HCT116 (cell line): ENCODE data around the gene AADAT. TPM values are rescaled to one million over a fixed set of nuclear protein-coding genes. Genes with fewer than 3 reads are reported as not detected.

ENCODE experiments used
- ATAC-seq: fragments of 200-7000 bp; cut with Tn5 transposase; 2 replicates; pipeline ENCODE4 v1.9.1; 2020; ENCODE audit warnings: mild to moderate bottlenecking, moderate library complexity
- BruUV-seq: library from RNA; stranded (reverse); fragments of 400-500 nt; replicated peaks from 2 replicates; lab custom pipeline; 2021; lab: Mats Ljungman, UMichigan
- CTCF ChIA-PET: fragments of 300-600 bp; sonication (Branson Sonifier 250); formaldehyde crosslinking; loops from one replicate; lab custom pipeline; 2021; ENCODE audit warnings: antibody characterized with exemption; lab: Charles Lee
- POLR2A ChIA-PET: fragments of 300-600, 350-600 bp; sonication (Branson Sonifier 250); formaldehyde crosslinking; loops from one replicate; lab custom pipeline; 2021; ENCODE audit warnings: antibody characterized with exemption; lab: Charles Lee
- RAD21 ChIA-PET, 2 experiments: fragments of 300-600 bp; sonication (Branson Sonifier 250); formaldehyde crosslinking; loops; one replicate each; lab custom pipeline; 2023; ENCODE audit warnings: low total read pairs in 2 of 2; ENCODE audit not compliant: uncharacterized antibody in 2 of 2, unreplicated experiment in 2 of 2, low non-redundant PET in 1 of 2; lab: Charles Lee
- DNase-seq: peaks from one replicate; pipeline ENCODE4 v3.0.0-alpha.2; 2010; ENCODE audit warnings: low read depth, low spot score
- H2AFZ ChIP-seq: fragments of 200-600 bp; shearing (Covaris generic), sonication (generic); 2 replicates; pipeline ENCODE4 v1.6.1; 2017; ENCODE audit warnings: low read depth, mixed run types, mixed read lengths, antibody characterized with exemption, low read length; ENCODE audit not compliant: poor library complexity, severe bottlenecking
- H3K27ac ChIP-seq: 2 replicates; pipeline ENCODE4 v1.5.1; 2012; ENCODE audit warnings: low read depth, low read length
- H3K27me3 ChIP-seq: fragments of 200-600 bp; sonication (generic); 2 replicates; pipeline ENCODE4 v1.6.1; 2016; ENCODE audit warnings: mixed run types, low read length, mixed read lengths; ENCODE audit not compliant: insufficient read depth
- H3K36me3 ChIP-seq, 2 experiments: fragments of 200-500 bp in 1 of 2; fragments of 200-600 bp in 1 of 2; sonication (Bioruptor generic) in 1 of 2; sonication (generic) in 1 of 2; 2 replicates each; pipeline versions ENCODE4 v1.5.1 to v1.6.1; 2014 to 2016; ENCODE audit warnings: low read length in 2 of 2, inconsistent platforms in 1 of 2, mixed read lengths in 1 of 2, mixed run types in 1 of 2; ENCODE audit not compliant: insufficient read depth in 2 of 2, control insufficient read depth in 1 of 2
- H3K4me1 ChIP-seq, 2 experiments: fragments of 200-600 bp in 1 of 2; sonication (generic) in 1 of 2; 2 replicates each; pipeline versions ENCODE4 v1.5.1 to v1.6.1; 2012 to 2017; ENCODE audit warnings: low read length in 2 of 2, inconsistent platforms in 1 of 2, mild to moderate bottlenecking in 1 of 2, mixed read lengths in 1 of 2, mixed run types in 1 of 2, moderate library complexity in 1 of 2; ENCODE audit not compliant: insufficient read depth in 2 of 2, control insufficient read depth in 1 of 2
- H3K4me2 ChIP-seq: fragments of 200-600 bp; sonication (generic); 2 replicates; pipeline ENCODE4 v1.6.1; 2017; ENCODE audit warnings: mixed run types, low read length, mixed read lengths
- H3K4me3 ChIP-seq, 2 experiments: fragments of 200-600 bp in 1 of 2; sonication (generic) in 1 of 2; replicated peaks in 1 of 2; 2 replicates each; pipeline ENCODE4 v1.5.1; 2011 to 2016; ENCODE audit warnings: low read length in 2 of 2, control low read depth in 1 of 2, low read depth in 1 of 2, mild to moderate bottlenecking in 1 of 2, mixed read lengths in 1 of 2, mixed run types in 1 of 2
- H3K79me2 ChIP-seq: fragments of 200-600 bp; sonication (generic); 2 replicates; pipeline ENCODE4 v1.6.1; 2017; ENCODE audit warnings: mild to moderate bottlenecking, mixed run types, low read length, moderate library complexity, mixed read lengths; ENCODE audit not compliant: insufficient read depth
- H3K9ac ChIP-seq: fragments of 200-600 bp; sonication (generic); 2 replicates; pipeline ENCODE4 v1.6.1; 2016; ENCODE audit warnings: low read length, mixed read lengths
- H3K9me2 ChIP-seq: fragments of 200-600 bp; sonication (generic), shearing (Covaris generic); 2 replicates; pipeline ENCODE4 v1.6.1; 2017; ENCODE audit warnings: mixed run types, mild to moderate bottlenecking, moderate library complexity; ENCODE audit not compliant: insufficient read depth
- H3K9me3 ChIP-seq, 2 experiments: fragments of 200-500 bp in 1 of 2; fragments of 200-600 bp in 1 of 2; sonication (Bioruptor generic) in 1 of 2; sonication (generic) in 1 of 2; 2 replicates each; pipeline ENCODE4 v1.6.1; 2014 to 2017; ENCODE audit warnings: low read length in 2 of 2, mixed read lengths in 2 of 2, inconsistent platforms in 1 of 2, low read depth in 1 of 2, mild to moderate bottlenecking in 1 of 2, mixed run types in 1 of 2, moderate library complexity in 1 of 2; ENCODE audit not compliant: control insufficient read depth in 1 of 2, insufficient read depth in 1 of 2
- H4K20me1 ChIP-seq: fragments of 200-600 bp; sonication (generic), shearing (Covaris generic); 2 replicates; pipeline ENCODE4 v1.6.1; 2017; ENCODE audit warnings: mixed run types, mild to moderate bottlenecking, moderate library complexity; ENCODE audit not compliant: insufficient read depth
- ATF3 ChIP-seq: IDR thresholded peaks from 2 replicates; pipeline ENCODE4 v1.6.1; 2012
- CBX3 ChIP-seq: IDR thresholded peaks from 2 replicates; pipeline ENCODE4 v1.6.1; 2012; ENCODE audit warnings: low read depth
- CEBPB ChIP-seq: IDR thresholded peaks from 2 replicates; pipeline ENCODE4 v1.6.1; 2012; ENCODE audit warnings: low read depth
- EZH2phosphoT487 ChIP-seq: fragments of 200-600 bp; IDR thresholded peaks from 2 replicates; pipeline ENCODE4 v1.6.1; 2018; ENCODE audit warnings: antibody characterized with exemption, borderline replicate concordance
- FOSL1 ChIP-seq: IDR thresholded peaks from 2 replicates; pipeline ENCODE4 v1.6.1; 2012; ENCODE audit warnings: low read depth
- MAX ChIP-seq: IDR thresholded peaks from 2 replicates; pipeline ENCODE4 v1.6.1; 2012
- POLR2AphosphoS5 ChIP-seq: IDR thresholded peaks from 2 replicates; pipeline ENCODE4 v1.6.1; 2011; ENCODE audit warnings: mild to moderate bottlenecking, low read depth, low read length, moderate library complexity
- RAD21 ChIP-seq: IDR thresholded peaks from 2 replicates; pipeline ENCODE4 v1.6.1; 2012; ENCODE audit warnings: low read depth, mild to moderate bottlenecking
- REST ChIP-seq: IDR thresholded peaks from 2 replicates; pipeline ENCODE4 v1.6.1; 2012; ENCODE audit warnings: low read depth
- SIN3A ChIP-seq: IDR thresholded peaks from 2 replicates; pipeline ENCODE4 v1.6.1; 2012; ENCODE audit warnings: low read depth
- SRF ChIP-seq: IDR thresholded peaks from 2 replicates; pipeline ENCODE4 v1.6.1; 2012; ENCODE audit warnings: low read depth
- YY1 ChIP-seq: IDR thresholded peaks from 2 replicates; pipeline ENCODE4 v1.6.1; 2011; ENCODE audit warnings: low read length, low read depth, moderate library complexity, mild to moderate bottlenecking; ENCODE audit not compliant: insufficient replicate concordance; ENCODE audit errors: extremely low read depth
- intact Hi-C: fragments of 100-400 bp; cut with micrococcal nuclease; formaldehyde crosslinking; loops from 2 replicates; pipeline ENCODE4 v1.10.0; 2022
- total RNA-seq: library from RNA; stranded (reverse); gene quantifications from one replicate; pipeline ENCODE4 v1.2.1, GENCODE V29; 2021; ENCODE audit not compliant: unreplicated experiment

The AADAT gene
- total RNA-seq, 1 experiment from 2014 or later, result 15.4 TPM

- CTCF ChIA-PET, result no interaction called here
- no peaks in the 10 kb centered on the region for H3K27me3 ChIP-seq
- no peaks in the 10 kb centered on the region for H3K9me2 ChIP-seq
- H3K9ac ChIP-seq, result no peak overlapping the region
- H3K79me2 ChIP-seq, result no peaks in the 10 kb centered on the region
- TF ChIP-seq EZH2phosphoT487, result no peak
- no peak for TF ChIP-seq RAD21
- TF ChIP-seq MAX, result no peak
- TF ChIP-seq CBX3, result no peak
- no peak for TF ChIP-seq FOSL1
- no peak for TF ChIP-seq SIN3A
- TF ChIP-seq YY1, result no peak
- TF ChIP-seq ATF3, result no peak
- TF ChIP-seq SRF, result no peak
- no peaks in the 10 kb centered on the region for H3K4me1 ChIP-seq
- BruUV-seq, result no TSS peak
- RAD21 ChIA-PET, result no interaction called here
- no peaks in the 10 kb centered on the region for H4K20me1 ChIP-seq
- POLR2A ChIA-PET, result no interaction called here
- no peak overlapping the region for H3K27ac ChIP-seq
- no peak for DNase-seq
- no peaks in the 10 kb centered on the region for H3K36me3 ChIP-seq
- ATAC-seq, result no peak
- no peak overlapping the region for H3K4me3 ChIP-seq
- no peaks in the 10 kb centered on the region for H3K9me3 ChIP-seq
- intact Hi-C loops, result no loop called here
- H3K4me2 ChIP-seq, result no peak overlapping the region
- no peak overlapping the region for H2AFZ ChIP-seq
Measured at GRCh38 chr4:170111546-170111945, 21.8 kb upstream of the AADAT start.

GRCh38 chr4:170111085-170111484 is 21.3 kb upstream of the AADAT start:
- no peaks in the 10 kb centered on the region for H3K79me2 ChIP-seq
- BruUV-seq, result no TSS peak
- TF ChIP-seq RAD21, result no peak
- no peak for TF ChIP-seq ATF3
- no peak for TF ChIP-seq POLR2AphosphoS5
- no peak for TF ChIP-seq REST
- TF ChIP-seq CEBPB, result no peak
- TF ChIP-seq FOSL1, result no peak
- no peak for TF ChIP-seq CBX3
- no peaks in the 10 kb centered on the region for H3K36me3 ChIP-seq
- no peaks in the 10 kb centered on the region for H3K4me1 ChIP-seq
- intact Hi-C loops, result no loop called here
- no peaks in the 10 kb centered on the region for H3K9me3 ChIP-seq
- DNase-seq (no peak), ATAC-seq (no peak)
- no peaks in the 10 kb centered on the region for H3K9me2 ChIP-seq
- H3K27me3 ChIP-seq, result no peaks in the 10 kb centered on the region
- H4K20me1 ChIP-seq, result no peaks in the 10 kb centered on the region
- H2AFZ ChIP-seq, result no peak overlapping the region
- H3K4me3 ChIP-seq, result no peak overlapping the region
- no peak overlapping the region for H3K27ac ChIP-seq
- no peak overlapping the region for H3K4me2 ChIP-seq
- CTCF ChIA-PET, result no interaction called here
- RAD21 ChIA-PET, result no interaction called here
- POLR2A ChIA-PET, result no interaction called here
- no peak overlapping the region for H3K9ac ChIP-seq
